NCI-H146 treated with DMSO at 0.1 percent for 48 hours (cell line): ENCODE measurements around the gene ZDHHC24.

ENCODE experiments used
- DNase-seq: peaks from one replicate; lab custom pipeline; 2025; ENCODE audit not compliant: unreplicated experiment; lab: John Stamatoyannopoulos, UW

ZDHHC24 gene

GRCh38 chr11:66505276-66505816, 40.5 kb downstream of the ZDHHC24 start:
- DNase-seq = no peak

- no peak for DNase-seq
Observed at GRCh38 chr11:66498506-66498905, 47.3 kb downstream of the ZDHHC24 start.

GRCh38 chr11:66497206-66497605, 48.6 kb downstream of the ZDHHC24 start:
- no peak for DNase-seq

GRCh38 chr11:66495401-66495854, 50.4 kb downstream of the ZDHHC24 start:
- DNase-seq = no peak

GRCh38 chr11:66494935-66495334, 50.9 kb downstream of the ZDHHC24 start:
- no peak for DNase-seq

GRCh38 chr11:66494458-66494857, 51.4 kb downstream of the ZDHHC24 start:
- DNase-seq = no peak

- DNase-seq = no peak
Observed at GRCh38 chr11:66493130-66493529, 52.7 kb downstream of the ZDHHC24 start.

- DNase-seq = no peak
Observed at GRCh38 chr11:66492161-66492865, 53.5 kb downstream of the ZDHHC24 start.

- no peak for DNase-seq
Observed at GRCh38 chr11:66491315-66491935, 54.4 kb downstream of the ZDHHC24 start.

GRCh38 chr11:66489636-66490035, 56.2 kb downstream of the ZDHHC24 start:
- DNase-seq = peak; percentile 97

GRCh38 chr11:66488957-66489356, 56.9 kb downstream of the ZDHHC24 start:
- DNase-seq = no peak

GRCh38 chr11:66484806-66485380, 61.0 kb downstream of the ZDHHC24 start:
- no peak for DNase-seq

GRCh38 chr11:66480117-66480938, 65.5 kb downstream of the ZDHHC24 start, which contains the start of gene DPP3:
DPP3 (plus strand) TSS chr11:66480434; CDS start chr11:66482201, 1,767 bp downstream.
- DNase-seq = peak; percentile 90

- no peak for DNase-seq
Observed at GRCh38 chr11:66479394-66480116, 66.3 kb downstream of the ZDHHC24 start.

GRCh38 chr11:66478729-66479393, 67.0 kb downstream of the ZDHHC24 start:
- DNase-seq = peak; percentile 36

- no peak for DNase-seq
Observed at GRCh38 chr11:66477263-66478201, 68.3 kb downstream of the ZDHHC24 start.

- no peak for DNase-seq
Observed at GRCh38 chr11:66476841-66477251, 69.0 kb downstream of the ZDHHC24 start.

- DNase-seq = no peak
Observed at GRCh38 chr11:66476173-66476840, 69.5 kb downstream of the ZDHHC24 start.
